Measurements from ENCODE around the gene AAMP.
A peak's percentile ranks its signal among the peaks of the same experiment; 100 is the strongest.
"Not testable (repeated sequence)": the region's sequence is repeated elsewhere in the genome, so short reads cannot be mapped to it uniquely, and the experiment has no call there.

The AAMP gene

GRCh38 chr2:218275371-218276072, 5.6 kb upstream of the AAMP start:
- H3K4me1 ChIP-seq = peaks cover 8% of the 10 kb centered on the region
- no peaks in the 10 kb centered on the region for H3K9me3 ChIP-seq (ENCODE audit: control insufficient read depth, low read length)
- no peaks in the 10 kb centered on the region for H3K27me3 ChIP-seq (ENCODE audit: control insufficient read depth, insufficient read depth, low read length)
- no peak overlapping the region for H3K9ac ChIP-seq
- no peak overlapping the region for H3K4me3 ChIP-seq (ENCODE audit: low read depth, low read length)
- H3K27ac ChIP-seq = no peak overlapping the region
- H3K36me3 ChIP-seq (ENCODE audit: control insufficient read depth, insufficient read depth, low read length) = no peaks in the 10 kb centered on the region
- no peak overlapping the region for H2AFZ ChIP-seq
- no peak overlapping the region for H3K4me2 ChIP-seq (ENCODE audit: low read length)
- H3K79me2 ChIP-seq = peaks cover 3% of the 10 kb centered on the region
- no peak for TF ChIP-seq CTCF (IDR thresholded peaks at IDR 0.05)

- H3K36me3 ChIP-seq (ENCODE audit: control insufficient read depth, insufficient read depth, low read length) = no peaks in the 10 kb centered on the region
Observed at GRCh38 chr2:218274586-218274985, 4.6 kb upstream of the AAMP start.

GRCh38 chr2:218273908-218274249, 3.9 kb upstream of the AAMP start:
- H3K27me3 ChIP-seq (ENCODE audit: control insufficient read depth, insufficient read depth, low read length) = no peaks in the 10 kb centered on the region
- H3K9me3 ChIP-seq (ENCODE audit: control insufficient read depth, low read length) = no peaks in the 10 kb centered on the region
- H3K4me3 ChIP-seq (ENCODE audit: low read depth, low read length) = no peak overlapping the region
- H3K79me2 ChIP-seq = peaks cover 8% of the 10 kb centered on the region
- H3K36me3 ChIP-seq (ENCODE audit: control insufficient read depth, insufficient read depth, low read length) = no peaks in the 10 kb centered on the region
- H3K9ac ChIP-seq = no peak overlapping the region
- no peak overlapping the region for H3K27ac ChIP-seq
- H3K4me2 ChIP-seq (ENCODE audit: low read length) = no peak overlapping the region
- H3K4me1 ChIP-seq = peaks cover 8% of the 10 kb centered on the region
- TF ChIP-seq CTCF (IDR thresholded peaks at IDR 0.05) = no peak
- H2AFZ ChIP-seq = no peak overlapping the region

More at GRCh38 chr2:218274586-218274985, 4.6 kb upstream of the AAMP start:
- Histone ChIP-seq H3K27ac (no peak overlapping the region), H3K9me3 (ENCODE audit: control insufficient read depth, low read length) (no peaks in the 10 kb centered on the region), H3K4me3 (ENCODE audit: low read depth, low read length) (no peak overlapping the region), H3K4me1 (peaks cover 8% of the 10 kb centered on the region), H3K4me2 (ENCODE audit: low read length) (no peak overlapping the region), H3K9ac (no peak overlapping the region), H3K27me3 (ENCODE audit: control insufficient read depth, insufficient read depth, low read length) (no peaks in the 10 kb centered on the region), H2AFZ (no peak overlapping the region), H3K79me2 (peaks cover 3% of the 10 kb centered on the region)
- TF ChIP-seq CTCF (IDR thresholded peaks at IDR 0.05) = no peak

- H3K9ac ChIP-seq, H3K27ac ChIP-seq: not testable (repeated sequence)
Observed at GRCh38 chr2:218273214-218273907, 3.4 kb upstream of the AAMP start.

GRCh38 chr2:218272531-218273212, 2.7 kb upstream of the AAMP start:
- Histone ChIP-seq H3K9ac (no peak overlapping the region), H2AFZ (no peak overlapping the region), H3K4me3 (ENCODE audit: low read depth, low read length) (no peak overlapping the region), H3K27me3 (ENCODE audit: control insufficient read depth, insufficient read depth, low read length) (no peaks in the 10 kb centered on the region), H3K79me2 (peaks cover 8% of the 10 kb centered on the region), H3K4me1 (peaks cover 8% of the 10 kb centered on the region), H3K27ac (peak overlapping the region; percentile 9), H3K36me3 (ENCODE audit: control insufficient read depth, insufficient read depth, low read length) (no peaks in the 10 kb centered on the region), H3K4me2 (ENCODE audit: low read length) (no peak overlapping the region), H3K9me3 (ENCODE audit: control insufficient read depth, low read length) (no peaks in the 10 kb centered on the region)
- TF ChIP-seq CTCF (IDR thresholded peaks at IDR 0.05) = peak; percentile 92

More at GRCh38 chr2:218273214-218273907, 3.4 kb upstream of the AAMP start:
- H3K4me1 ChIP-seq; H3K27me3 ChIP-seq (ENCODE audit: control insufficient read depth, insufficient read depth, low read length); H3K9me3 ChIP-seq (ENCODE audit: control insufficient read depth, low read length); H3K36me3 ChIP-seq (ENCODE audit: control insufficient read depth, insufficient read depth, low read length); H3K79me2 ChIP-seq; H2AFZ ChIP-seq; H3K4me2 ChIP-seq (ENCODE audit: low read length); H3K4me3 ChIP-seq (ENCODE audit: low read depth, low read length): not testable (repeated sequence)
